IPS-11a (cell line): ENCODE measurements around the gene AQP12B.
"Not testable (repeated sequence)": the region's sequence is repeated elsewhere in the genome, so short reads cannot be mapped to it uniquely, and the experiment has no call there.

Source experiments
- H3K4me3 ChIP-seq: one replicate; pipeline ENCODE4 v1.5.1; 2013; ENCODE audit warnings: low read depth, low read length, control low read depth

Gene AQP12B

DNA sequence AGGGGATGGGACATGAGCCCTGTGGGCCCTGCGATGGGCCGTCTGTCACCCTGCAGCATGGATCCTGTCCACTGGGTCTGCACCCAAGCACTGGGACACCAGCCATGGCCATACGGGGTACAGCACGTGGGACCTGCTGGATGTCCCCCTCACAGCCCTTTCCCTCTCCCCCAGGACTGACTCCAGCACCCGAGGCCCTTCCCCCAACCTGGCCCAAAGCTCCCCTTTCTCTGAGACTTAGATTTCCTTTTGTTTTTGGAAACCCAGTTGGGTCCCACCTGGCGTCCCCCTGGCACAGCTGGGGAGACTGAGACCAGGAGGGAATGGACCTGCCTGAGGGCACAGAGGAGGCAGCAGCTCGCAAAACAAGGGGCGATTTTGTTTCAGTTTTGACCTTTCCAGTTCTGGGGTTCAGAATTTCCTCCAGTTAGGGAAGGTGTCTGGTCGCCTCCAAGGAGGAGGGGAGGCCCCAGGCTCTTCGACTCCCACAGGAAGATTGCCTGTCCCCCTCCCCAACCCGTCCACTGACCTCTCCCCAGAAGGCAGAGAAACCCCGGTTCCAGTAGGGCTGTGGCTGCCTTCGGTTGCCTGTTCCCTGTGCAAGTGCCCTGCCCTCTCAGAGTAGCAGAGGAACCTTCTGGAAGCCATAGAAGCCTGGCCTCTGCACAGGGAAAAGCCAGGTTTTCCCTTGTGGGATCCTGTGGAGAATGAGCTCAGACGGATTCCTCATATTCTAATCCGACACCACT is 1.5 kb upstream of the AQP12B start:
- not testable (repeated sequence) for H3K4me3 ChIP-seq

DNA sequence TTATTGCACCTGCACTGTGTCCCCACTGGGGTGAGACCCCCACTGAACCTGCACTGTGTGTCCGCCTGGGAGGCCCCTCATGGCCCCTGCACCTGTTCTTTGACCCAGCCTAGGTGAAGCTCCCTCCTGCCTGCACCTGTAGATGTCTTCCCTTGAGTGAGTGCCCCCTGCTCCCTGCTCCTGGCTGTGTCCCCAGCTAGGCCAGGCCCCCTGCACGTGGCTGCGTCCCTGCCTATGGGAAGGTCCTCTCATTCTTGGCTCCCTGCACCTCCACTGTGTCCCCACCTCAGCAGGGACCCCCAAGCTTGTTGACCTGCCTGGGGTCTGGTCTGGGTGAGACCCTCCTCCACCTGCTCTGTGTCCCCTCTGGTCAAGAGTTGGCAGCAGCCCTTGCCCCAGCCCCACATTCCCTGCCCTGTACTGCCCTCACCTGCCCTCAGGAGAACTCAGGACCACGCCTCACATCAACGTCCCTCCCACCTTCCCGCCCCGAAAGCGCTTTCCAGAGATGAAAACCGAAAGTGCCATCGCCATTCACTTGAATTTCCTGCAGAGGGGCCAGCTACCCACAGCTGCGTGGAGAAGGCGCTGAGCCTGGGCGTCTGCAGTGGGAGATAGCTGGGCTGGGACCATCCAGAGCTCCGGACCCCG is 769 bp upstream of the AQP12B start:
- not testable (repeated sequence) for H3K4me3 ChIP-seq

DNA sequence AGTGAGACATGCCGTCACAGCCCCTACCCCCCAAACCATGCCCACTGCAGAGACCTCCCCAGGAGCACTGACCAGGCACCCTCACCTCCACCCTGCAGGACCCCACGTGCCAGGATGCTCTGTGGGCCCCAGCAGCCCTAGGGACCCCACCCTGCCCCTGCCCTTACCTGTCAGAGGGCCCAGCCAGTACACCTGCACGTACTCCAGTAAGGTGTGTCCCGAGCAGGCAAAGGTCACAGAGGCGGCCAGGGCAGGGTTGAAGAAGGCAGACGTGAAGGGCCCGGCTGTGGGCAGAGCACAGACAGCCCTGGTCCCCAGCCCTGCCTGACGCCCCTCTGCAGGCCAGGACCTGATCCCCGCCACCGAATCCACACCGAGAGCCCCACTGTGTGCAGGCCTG is 2.5 kb downstream of the AQP12B start:
- H3K4me3 ChIP-seq: not testable (repeated sequence)

DNA sequence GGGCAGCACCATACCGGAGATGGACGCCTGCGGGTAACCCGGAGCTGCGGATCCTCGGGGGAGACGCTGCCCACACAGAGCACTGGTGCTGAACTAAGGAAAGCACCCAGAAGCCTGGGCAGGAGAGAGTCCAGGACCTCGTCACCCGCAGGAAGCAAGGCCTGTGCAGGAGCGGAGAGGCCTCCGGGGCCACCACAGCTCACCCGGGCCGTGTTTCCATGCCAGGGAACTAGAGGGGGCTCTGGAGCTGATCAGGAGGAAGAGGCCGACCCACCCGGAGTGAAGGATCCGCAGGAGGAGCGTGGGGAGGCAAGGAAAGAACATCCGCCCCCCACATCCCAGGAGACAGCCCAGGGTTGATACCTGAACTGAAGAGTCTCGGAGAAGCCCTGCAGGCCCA is 3.8 kb downstream of the AQP12B start:
- not testable (repeated sequence) for H3K4me3 ChIP-seq

DNA sequence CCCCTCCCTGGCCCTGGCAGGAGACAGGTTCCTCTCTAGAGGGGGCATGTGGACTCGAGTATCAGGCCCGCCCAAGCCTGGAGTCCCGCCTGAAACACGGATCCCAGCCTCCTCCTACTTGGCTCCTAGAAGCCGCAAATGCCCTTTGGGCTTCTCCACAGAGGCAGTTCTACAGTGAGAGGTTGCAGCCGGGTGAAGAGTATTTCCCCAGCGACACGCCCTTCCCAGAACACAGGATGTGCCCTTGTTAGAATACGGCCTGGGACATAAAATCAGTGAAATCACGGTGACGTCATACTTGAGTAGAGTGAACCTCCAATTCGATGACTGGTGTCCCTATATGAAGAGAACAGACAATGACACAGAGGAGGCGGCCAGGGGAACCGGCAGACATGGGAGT is 4.6 kb downstream of the AQP12B start:
- H3K4me3 ChIP-seq: not testable (repeated sequence)

DNA sequence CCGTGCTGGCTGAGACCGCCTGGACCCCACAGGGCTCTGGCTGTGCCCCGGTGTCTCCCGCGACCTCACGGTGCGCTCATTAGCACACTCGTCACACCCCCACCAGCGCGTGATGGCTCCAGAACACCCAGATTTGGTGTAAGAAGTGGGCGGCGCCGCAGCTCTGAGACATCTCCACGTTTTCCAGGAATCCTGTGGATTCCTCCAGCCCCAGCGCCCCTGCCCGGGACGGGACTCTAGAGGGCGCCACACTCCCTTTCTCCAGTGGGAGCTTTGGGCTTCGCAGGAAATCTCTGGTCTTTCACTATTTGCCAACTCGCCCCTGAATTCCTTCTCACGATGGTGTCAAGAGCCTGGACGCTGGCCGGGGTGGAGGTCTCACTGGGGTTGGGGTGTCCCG is 7.3 kb downstream of the AQP12B start:
- not testable (repeated sequence) for H3K4me3 ChIP-seq

DNA sequence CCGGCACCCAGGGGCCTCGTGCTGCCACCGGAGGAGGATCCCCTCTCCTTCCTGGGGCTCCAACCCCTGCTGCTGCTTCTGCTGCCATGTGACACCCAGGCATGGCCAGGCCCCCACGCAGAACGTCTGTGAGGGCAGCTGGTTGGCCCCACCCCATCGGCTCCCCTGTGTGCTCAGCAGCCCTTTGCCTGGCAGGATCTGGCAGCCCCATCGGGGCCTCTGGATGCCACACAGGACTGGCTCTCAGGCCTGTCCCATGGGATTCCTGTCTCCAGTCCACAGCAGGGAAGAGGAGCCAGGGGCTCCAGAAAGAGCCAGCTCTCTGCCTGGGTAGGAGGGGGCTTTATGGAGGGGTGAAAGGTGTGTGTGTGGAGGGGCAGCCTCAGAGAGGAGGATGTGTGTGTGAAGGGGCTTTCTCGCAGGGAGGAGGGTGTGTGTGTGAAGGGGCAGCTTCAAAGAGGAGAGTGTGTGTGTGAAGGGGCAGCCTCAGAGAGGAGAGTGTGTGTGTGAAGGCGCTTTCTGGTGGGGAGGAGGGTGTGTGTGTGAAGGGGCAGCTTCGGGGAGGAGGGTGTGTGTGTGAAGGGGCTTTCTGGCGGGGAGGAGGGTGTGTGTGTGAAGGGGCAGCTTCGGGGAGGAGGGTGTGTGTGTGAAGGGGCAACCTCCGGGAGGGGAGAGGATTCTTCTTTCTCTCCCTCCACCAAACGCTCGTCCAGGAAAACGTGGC is 8.1 kb downstream of the AQP12B start:
- H3K4me3 ChIP-seq: not testable (repeated sequence)

DNA sequence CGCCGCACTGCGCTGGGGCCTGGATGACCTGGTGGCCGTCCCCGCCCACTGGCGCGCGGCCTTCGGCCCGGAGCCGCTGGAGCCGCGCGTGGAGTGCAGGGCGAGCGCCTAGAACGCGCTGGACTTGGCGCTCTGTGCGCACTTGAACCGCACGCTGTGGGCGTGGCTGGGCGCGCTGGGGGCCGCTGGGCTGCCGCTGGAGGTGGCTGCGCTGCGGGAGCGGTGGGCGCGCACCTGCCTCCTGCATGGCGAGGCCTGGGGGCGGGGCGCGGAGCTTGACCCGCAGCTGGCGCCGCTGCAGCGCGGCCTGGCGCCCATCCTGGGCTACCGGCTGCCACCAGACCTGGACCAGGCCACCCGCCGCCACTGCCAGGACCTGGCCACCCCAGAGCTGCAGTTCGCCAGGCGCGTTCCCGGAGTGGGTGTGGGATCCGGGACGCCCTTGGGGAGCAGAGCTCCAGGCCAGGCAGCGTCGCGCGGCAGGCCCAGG is 9.9 kb downstream of the AQP12B start:
- no peak overlapping the region for H3K4me3 ChIP-seq

DNA sequence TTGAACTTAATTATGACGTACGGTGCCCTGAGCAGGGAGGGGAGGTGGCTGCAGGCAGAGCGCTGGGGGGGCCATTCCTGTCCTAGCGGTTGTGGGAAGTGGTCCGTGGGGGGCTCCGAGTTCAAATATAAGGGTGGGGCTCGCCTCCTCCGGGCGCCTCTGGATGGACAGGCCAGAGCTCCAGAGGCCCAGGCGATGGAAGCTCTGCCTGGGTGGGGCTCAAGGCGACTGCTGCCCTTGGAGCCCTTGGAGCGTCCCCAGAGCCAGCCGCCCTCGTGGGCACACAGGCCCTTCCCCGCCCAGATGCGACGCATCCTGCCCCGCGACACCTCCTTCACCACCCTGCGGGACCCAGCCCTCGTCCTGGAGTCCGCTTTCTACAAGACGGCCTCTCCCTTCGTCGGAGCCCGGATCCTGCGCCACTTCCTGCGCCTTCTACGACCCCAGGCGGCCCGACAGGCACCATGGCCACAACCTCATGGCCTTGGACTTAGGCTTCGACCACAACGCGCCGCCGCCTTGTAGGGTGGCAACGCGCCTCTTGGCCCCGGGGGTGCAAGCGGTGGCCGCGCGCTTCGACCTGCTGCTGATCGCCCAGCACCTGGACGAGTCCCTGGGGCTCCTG is 10.5 kb downstream of the AQP12B start:
- H3K4me3 ChIP-seq: no peak overlapping the region

DNA sequence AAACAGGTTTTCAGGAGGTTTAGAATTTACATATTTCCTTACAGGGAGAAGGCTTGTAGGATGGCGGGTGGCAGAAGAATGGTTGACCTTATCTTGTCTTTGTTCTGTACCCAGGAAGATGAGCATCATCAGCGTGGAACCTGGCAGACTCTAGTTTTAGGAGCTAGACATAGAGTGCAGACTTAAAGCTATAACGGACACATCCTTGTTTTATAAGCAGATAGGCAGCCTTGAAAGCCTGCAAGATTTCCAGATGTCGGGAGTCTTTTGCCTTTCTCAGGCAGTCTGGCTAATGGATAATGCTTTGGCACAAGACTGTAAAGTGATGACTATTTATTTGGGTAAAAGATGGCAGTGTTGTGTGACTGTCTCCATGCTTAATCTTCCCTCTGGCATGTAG is 11.7 kb downstream of the AQP12B start:
- H3K4me3 ChIP-seq: no peak overlapping the region

DNA sequence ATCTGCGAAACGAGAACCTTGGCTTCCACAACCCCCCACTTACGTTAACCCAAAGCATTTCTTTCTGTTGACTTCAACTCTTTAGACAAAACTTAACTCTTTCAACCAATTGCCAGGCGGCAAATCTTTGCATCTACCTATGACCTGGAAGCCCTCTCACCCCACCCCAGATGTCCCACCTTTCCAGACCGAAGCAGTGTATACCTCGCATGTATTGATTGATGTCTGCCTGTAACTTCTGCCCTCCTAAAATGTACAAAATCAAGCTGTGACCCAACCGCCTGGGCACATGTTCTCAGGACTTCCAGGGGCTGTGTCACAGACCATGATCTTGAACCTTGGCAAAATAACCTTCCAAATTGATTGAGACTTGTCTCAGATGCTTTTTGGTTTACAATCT is 12.3 kb downstream of the AQP12B start:
- no peak overlapping the region for H3K4me3 ChIP-seq

DNA sequence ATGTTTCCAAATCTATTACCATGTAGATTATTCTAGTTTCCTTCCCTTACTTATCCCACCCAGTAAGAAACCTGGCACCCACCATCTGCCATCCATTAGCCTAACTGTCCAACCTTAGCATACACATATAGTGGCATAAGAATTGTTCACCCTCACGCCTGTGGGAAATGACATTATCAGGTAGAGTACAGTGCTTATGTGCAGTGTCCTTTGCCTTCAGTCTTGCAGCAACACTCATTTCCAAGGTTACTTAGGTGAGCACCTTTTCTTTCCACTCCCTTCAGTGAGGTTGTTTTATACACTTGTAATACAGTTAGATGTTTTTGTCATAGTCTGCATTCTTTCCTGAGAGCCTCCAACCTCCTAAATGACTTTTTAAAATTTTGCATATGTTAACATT is 18.1 kb downstream of the AQP12B start:
- no peak overlapping the region for H3K4me3 ChIP-seq

DNA sequence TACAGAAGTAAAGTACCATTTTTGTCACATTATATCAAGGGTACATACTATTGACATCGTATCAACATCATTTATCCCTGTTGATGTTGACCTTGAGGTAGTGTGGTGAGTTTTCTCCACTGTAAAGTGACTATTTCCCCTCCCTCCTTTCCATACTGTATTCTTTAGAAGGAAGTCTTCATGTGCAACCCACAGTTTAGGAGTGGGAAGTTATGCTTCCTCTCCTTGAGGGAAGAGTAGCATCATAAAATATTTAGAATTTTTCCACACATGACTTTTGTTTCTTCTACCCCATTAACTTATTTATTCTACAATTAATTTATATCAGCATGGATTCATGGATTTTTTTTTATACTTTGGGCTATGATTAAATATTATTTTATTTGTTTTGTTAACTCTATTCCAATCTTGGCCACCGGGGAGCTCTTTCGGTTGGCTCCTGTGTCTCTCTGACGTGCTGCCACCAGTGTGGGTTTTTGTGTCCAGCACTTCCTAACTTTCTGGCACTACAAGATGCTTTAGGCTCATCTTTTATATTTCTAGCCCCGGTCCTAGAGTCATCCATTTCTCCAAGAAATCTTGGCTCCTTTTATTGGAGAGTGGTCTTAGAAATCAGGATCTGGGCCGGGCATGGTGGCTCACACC is 19.0 kb downstream of the AQP12B start:
- no peak overlapping the region for H3K4me3 ChIP-seq

DNA sequence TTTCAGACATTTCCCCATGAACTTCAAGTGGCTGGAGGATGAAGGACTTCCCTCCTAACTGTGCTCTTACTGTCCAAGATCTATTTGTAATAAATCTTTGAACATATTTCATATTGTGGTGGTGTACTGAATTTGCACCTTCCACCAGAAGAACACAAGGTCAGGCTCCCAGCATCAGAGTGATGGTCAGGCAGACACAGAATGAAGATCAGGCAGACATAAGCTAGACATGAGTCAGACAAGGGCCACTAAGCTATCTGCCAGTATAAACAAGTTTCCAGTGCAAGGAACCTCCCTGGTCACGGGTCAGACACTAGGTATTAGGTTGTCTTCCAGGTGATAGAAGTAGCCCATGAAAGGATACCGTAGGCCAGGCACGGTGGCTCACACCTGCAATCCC is 20.0 kb downstream of the AQP12B start:
- no peak overlapping the region for H3K4me3 ChIP-seq

DNA sequence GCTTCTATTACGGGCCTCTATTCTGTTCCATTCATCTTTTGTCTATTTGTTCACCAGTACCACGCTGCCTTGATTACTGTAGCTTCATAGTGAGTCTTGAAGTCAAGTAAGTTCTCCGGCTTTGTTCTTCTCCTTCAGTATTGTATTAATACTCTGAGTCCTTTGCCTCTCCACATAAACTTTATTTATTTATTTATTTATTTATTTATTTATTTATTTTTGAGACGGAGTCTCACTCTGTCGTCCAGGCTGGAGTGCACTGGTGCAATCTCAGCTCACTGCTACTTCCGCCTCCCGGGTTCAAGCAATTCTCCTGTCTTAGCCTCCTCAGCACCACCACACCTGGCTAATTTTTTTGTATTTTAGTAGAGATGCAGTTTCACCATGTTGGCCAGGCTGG is 22.8 kb downstream of the AQP12B start:
- H3K4me3 ChIP-seq: not testable (repeated sequence)

DNA sequence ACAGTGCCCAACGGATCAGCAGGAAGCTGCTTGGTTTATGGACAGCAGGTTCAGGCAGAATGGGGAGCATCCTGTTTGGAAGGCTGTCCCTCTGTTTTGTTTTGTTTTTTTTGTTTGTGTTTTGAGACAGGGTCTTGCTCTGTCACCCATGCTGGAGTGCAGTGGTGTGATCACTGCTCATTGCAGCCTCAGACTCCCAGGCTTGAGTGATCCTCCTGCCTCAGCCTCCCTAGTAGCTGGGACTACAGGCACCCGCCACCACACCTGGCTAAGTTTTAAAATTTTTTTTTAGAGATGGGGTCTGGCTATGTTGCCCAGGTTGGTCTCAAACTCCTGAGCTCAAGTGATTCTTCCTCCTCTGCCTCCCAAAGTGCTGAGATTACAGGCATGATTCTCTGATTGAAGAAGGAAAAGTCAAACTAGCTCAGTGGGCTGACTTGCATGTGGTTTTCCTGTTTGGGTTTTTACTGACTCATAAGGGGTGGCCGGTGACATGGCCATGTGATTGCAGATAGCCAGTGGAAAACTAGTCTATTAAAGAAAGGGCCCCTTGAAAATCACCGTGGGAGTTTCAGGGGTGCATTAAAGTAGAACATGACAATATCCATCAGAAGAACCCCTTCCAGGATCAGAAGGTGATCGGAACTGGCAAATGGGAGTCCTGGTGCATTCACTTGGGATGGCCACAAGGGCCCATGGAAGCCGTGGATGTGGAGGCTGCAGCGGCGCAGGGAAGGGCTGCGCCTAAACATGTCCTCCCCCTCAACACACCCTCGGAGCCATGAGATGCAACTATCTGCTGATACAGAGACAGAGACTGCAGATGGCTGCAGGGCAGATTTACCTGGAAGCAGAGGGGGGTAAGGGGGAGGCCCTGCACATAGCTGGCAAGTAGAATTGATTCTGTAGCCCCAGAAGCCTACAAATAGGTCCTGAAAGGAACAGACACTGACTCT is 26.5 kb downstream of the AQP12B start:
- H3K4me3 ChIP-seq: no peak overlapping the region

DNA sequence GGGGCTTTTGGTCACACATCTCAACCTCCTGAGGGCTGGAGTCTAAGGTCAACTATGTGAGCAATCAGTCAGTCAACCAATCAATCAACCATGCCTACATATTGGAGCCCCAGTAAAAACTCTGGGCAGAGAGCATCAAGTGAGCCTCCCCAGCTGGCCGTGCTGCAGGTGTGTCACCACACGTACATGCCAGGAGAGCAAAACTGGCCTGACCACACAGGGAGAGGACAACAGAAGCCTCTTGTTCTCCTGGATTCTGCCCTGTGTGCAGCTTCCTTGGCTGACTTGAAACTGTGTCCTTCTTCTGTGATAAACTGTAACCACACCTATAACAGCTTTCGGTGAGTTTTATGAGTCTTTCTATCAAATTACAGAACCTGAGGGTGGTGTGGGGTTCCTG is 31.5 kb downstream of the AQP12B start:
- H3K4me3 ChIP-seq: no peak overlapping the region

DNA sequence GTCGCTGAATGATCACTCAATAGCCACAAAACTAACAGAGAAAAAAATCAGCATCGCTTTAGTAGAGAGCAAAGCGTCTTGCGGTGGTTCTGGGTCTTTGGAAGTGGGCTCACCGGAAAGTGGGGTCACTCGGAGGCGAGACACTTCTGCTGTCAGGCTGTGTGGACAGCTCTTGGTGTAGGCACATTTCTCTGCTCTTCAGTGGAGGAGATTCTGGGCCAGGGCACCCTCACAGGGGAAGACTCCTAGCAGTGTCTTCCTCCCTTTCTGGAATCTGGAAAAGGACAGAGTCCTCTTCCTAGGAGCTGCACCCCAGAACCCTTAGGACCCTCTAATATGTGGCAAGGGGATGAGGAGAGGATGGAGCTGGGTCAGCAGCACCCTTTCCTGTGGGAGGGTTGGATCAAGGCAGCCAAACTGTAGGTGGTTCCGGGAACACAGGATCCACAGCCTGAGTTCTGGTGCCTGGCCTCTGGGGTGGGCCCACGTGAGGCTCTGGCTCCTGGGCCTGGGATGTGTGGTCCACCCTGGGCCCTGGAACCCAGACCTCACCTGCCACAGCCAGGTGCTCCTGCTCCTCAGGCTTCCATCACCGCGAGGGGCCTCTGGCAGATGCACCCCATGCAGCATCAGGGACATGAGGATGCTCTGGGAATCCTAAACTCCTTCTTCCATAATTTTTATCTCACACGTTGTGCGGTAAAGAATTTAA is 32.3 kb downstream of the AQP12B start:
- H3K4me3 ChIP-seq: no peak overlapping the region

DNA sequence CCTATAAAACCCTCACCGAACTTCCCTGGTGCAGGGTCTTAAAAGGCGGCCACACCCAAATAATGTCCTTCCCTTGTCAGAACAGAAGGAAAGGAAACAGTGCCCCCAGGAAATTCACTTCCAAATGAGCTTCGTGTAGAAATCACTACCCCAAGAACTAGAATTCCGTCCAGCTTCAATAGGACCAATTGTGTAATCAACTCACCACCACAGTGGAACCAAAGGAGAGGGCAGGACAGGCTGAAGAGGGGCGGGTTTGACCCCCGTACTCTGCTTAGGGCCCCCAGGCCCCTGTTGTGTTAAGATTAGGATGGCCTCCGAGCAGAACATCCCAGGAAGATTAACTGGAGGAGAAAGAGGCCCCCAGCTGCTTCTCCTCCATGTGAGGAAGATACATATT is 33.4 kb downstream of the AQP12B start:
- no peak overlapping the region for H3K4me3 ChIP-seq
